Gastrocnemius medialis (tissue), 4 donors: ENCODE measurements around the gene GALNT14.

Experiments used
- POLR2A ChIP-seq, 2 donors: fragments of 450-650 bp; IDR thresholded peaks; one replicate each; pipeline ENCODE4 v1.6.1; 2017; ENCODE audit warnings: antibody characterized with exemption in 2 of 2, mild to moderate bottlenecking in 2 of 2, moderate library complexity in 2 of 2
- TF ChIP-seq, protein P1 (sequence below), 5 experiments: fragments of 450-650 bp in 3 of 5; fragments of 200-600 bp in 2 of 5; sonication (generic) in 2 of 5; IDR thresholded peaks in 4 of 5; conservative IDR thresholded peaks in 1 of 5; 1 replicate in 4 of 5; 2 replicates in 1 of 5; pipeline ENCODE4 v1.5.1; 2016 to 2019; ENCODE audit warnings: antibody characterized with exemption in 5 of 5, mild to moderate bottlenecking in 3 of 5, moderate library complexity in 3 of 5

DNA sequence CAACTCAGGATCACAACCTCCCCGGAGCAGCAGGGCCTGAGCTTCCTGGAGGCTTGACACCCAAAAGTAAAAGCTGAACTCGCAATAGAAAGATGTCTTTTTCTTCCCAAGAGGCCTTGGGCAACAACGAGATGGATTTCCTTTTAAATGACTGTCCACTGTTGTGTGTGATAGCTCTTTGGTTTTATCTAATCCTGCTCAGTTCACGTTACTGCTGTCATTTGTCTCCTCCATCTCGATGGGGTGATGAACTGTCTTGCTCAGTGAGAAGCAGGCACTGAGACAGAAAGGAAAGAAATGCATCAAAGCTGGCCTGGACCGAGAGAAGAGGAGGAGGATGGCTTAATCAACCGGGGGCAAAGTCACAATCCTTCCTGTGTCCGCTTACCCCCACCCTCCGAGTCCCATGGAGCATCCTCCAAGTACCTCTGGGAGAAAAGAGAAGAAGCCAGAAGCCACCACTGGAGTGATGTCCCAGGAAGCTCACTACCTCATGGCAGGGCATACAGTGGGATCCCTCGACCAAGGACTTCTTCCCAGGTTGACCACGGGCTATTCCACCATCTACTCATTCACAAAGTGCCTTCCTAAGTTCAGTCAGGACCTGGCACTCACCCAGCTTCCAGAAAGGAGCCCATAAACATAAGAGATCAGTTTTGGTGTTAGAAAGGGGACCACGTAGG lies 68.5 kb downstream of the GALNT14 start:
- TF ChIP-seq, protein P1, sequence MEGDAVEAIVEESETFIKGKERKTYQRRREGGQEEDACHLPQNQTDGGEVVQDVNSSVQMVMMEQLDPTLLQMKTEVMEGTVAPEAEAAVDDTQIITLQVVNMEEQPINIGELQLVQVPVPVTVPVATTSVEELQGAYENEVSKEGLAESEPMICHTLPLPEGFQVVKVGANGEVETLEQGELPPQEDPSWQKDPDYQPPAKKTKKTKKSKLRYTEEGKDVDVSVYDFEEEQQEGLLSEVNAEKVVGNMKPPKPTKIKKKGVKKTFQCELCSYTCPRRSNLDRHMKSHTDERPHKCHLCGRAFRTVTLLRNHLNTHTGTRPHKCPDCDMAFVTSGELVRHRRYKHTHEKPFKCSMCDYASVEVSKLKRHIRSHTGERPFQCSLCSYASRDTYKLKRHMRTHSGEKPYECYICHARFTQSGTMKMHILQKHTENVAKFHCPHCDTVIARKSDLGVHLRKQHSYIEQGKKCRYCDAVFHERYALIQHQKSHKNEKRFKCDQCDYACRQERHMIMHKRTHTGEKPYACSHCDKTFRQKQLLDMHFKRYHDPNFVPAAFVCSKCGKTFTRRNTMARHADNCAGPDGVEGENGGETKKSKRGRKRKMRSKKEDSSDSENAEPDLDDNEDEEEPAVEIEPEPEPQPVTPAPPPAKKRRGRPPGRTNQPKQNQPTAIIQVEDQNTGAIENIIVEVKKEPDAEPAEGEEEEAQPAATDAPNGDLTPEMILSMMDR (IDR thresholded peaks at IDR 0.05 in 4 of 5, conservative IDR thresholded peaks at IDR 0.05 in 1 of 5), result no peak
- no peak for TF ChIP-seq POLR2A (IDR thresholded peaks at IDR 0.05)
